PC-3 (cell line): ENCODE measurements around the gene SDK1. TPM values are rescaled to one million over a fixed set of nuclear protein-coding genes. Genes with fewer than 3 reads are reported as not detected.
A peak's percentile ranks its signal among the peaks of the same experiment; 100 is the strongest.

Source experiments
- ATAC-seq: fragments of 200-7000 bp; cut with Tn5 transposase; 2 replicates; pipeline ENCODE4 v1.9.1; 2020; ENCODE audit warnings: mild to moderate bottlenecking, moderate library complexity
- BruUV-seq: library from RNA; stranded (reverse); fragments of 400-500 nt; replicated peaks from 2 replicates; lab custom pipeline; 2021; lab: Mats Ljungman, UMichigan
- CTCF ChIA-PET: fragments of 300-600 bp; sonication (Branson Sonifier 250); formaldehyde crosslinking; loops from one replicate; lab custom pipeline; 2022; ENCODE audit warnings: antibody characterized with exemption; lab: Charles Lee
- POLR2A ChIA-PET: fragments of 300-600 bp; sonication (Branson Sonifier 250); formaldehyde crosslinking; loops from one replicate; lab custom pipeline; 2022; ENCODE audit warnings: antibody characterized with exemption; ENCODE audit not compliant: unreplicated experiment; lab: Charles Lee
- DNase-seq: peaks from one replicate; pipeline ENCODE4 v3.0.0-alpha.2; 2015
- H2AFZ ChIP-seq: fragments of 300-600 bp; sonication (generic); 2 replicates; pipeline ENCODE4 v1.6.0; 2016; ENCODE audit warnings: antibody characterized with exemption, low read length
- H3F3A ChIP-seq: fragments of 300-600 bp; sonication (generic); one replicate; pipeline ENCODE4 v1.6.0; 2017; ENCODE audit warnings: antibody characterized with exemption, low read length, control low read depth, mild to moderate bottlenecking; ENCODE audit not compliant: unreplicated experiment
- H3K27ac ChIP-seq: fragments of 300-600 bp; sonication (generic); 2 replicates; pipeline ENCODE4 v1.5.1; 2016; ENCODE audit warnings: mild to moderate bottlenecking, low read length
- H3K27me3 ChIP-seq: fragments of 300-600 bp; sonication (generic); 2 replicates; pipeline ENCODE4 v1.6.1; 2016; ENCODE audit warnings: low read length, mixed read lengths
- H3K36me3 ChIP-seq: fragments of 300-600 bp; sonication (generic); 2 replicates; pipeline ENCODE4 v1.6.1; 2016; ENCODE audit warnings: low read depth, mixed run types, low read length, mixed read lengths
- H3K4me1 ChIP-seq: fragments of 300-600 bp; sonication (generic); 2 replicates; pipeline ENCODE4 v1.5.1; 2016; ENCODE audit warnings: low read length; ENCODE audit not compliant: insufficient read depth
- H3K4me2 ChIP-seq: fragments of 300-600 bp; sonication (generic); 2 replicates; pipeline ENCODE4 v1.6.0; 2016; ENCODE audit warnings: low read length
- H3K4me3 ChIP-seq: fragments of 300-600 bp; sonication (generic); 2 replicates; pipeline ENCODE4 v1.5.1; 2016; ENCODE audit warnings: mild to moderate bottlenecking, low read length, mixed read lengths
- H3K79me2 ChIP-seq: fragments of 300-600 bp; sonication (generic); 2 replicates; pipeline ENCODE4 v1.6.1; 2017; ENCODE audit warnings: low read length, mixed read lengths
- H3K9ac ChIP-seq: fragments of 300-600 bp; sonication (generic); 2 replicates; pipeline ENCODE4 v1.6.0; 2016; ENCODE audit warnings: mild to moderate bottlenecking, low read length
- H3K9me2 ChIP-seq: fragments of 300-600 bp; sonication (generic); replicated peaks from 2 replicates; pipeline ENCODE4 v1.6.1; 2016; ENCODE audit warnings: mixed run types, low read length, mixed read lengths
- H3K9me3 ChIP-seq: fragments of 300-600 bp; sonication (generic); 2 replicates; pipeline ENCODE4 v1.6.1; 2016; ENCODE audit warnings: low read length, mixed read lengths
- H4K20me1 ChIP-seq: fragments of 300-600 bp; sonication (generic); 2 replicates; pipeline ENCODE4 v1.6.1; 2016; ENCODE audit warnings: low read length, mixed read lengths
- EZH2 ChIP-seq: fragments of 300-600 bp; sonication (generic); IDR thresholded peaks from one replicate; pipeline ENCODE4 v1.6.1; 2017; ENCODE audit warnings: antibody characterized with exemption, mild to moderate bottlenecking, low read length; ENCODE audit not compliant: unreplicated experiment
- EZH2phosphoT487 ChIP-seq: fragments of 300-600 bp; sonication (generic); IDR thresholded peaks from 2 replicates; pipeline ENCODE4 v1.6.1; 2018; ENCODE audit warnings: mild to moderate bottlenecking, antibody characterized with exemption, low read length, borderline replicate concordance
- intact Hi-C: fragments of 100-400 bp; cut with micrococcal nuclease; formaldehyde crosslinking; loops from 2 replicates; pipeline ENCODE4 v1.9.0; 2023
- total RNA-seq: library from RNA; depleted of rRNA; stranded (reverse); fragments of >200 nt; gene quantifications from 2 replicates; pipeline ENCODE4 v1.2.3, GENCODE V29; 2014
- TF ChIP-seq, protein P1 (sequence below): fragments of 300-600 bp; sonication (generic); conservative IDR thresholded peaks from 2 replicates; pipeline ENCODE4 v1.5.1; 2017; ENCODE audit warnings: antibody characterized with exemption, low read depth, mild to moderate bottlenecking, low read length

Gene SDK1
- total RNA-seq, 1 experiment from 2014 or later, result 2.8 TPM

DNA sequence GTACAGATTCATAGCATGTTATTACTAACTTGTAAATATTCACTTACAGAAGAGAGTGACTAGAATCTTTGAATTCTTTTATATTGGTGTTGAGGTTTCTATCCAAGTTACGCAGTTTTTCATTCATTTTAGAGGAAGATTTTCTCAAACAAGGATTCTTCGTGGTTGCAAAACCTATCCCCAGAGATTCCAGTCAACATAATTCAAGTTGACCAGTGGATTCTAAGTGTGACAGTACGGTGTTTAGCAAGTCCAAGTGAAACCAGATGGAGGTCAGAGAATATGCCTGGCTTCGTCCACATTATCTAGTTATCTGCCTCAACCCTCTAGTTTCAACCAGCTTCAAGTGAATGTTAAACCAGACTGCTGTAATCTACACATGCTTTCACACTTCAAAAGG lies 131.9 kb downstream of the SDK1 start:
- peaks cover 17% of the 10 kb centered on the region for H3K4me1 ChIP-seq
- H3K27ac ChIP-seq, result no peak overlapping the region
- no peak overlapping the region for H3K4me3 ChIP-seq
- H3K9me3 ChIP-seq, result no peaks in the 10 kb centered on the region
- no peak overlapping the region for H2AFZ ChIP-seq
- H3K9me2 ChIP-seq, result no peaks in the 10 kb centered on the region
- DNase-seq (no peak), ATAC-seq (no peak)
- TF ChIP-seq EZH2 (no peak), EZH2phosphoT487 (no peak)
- TF ChIP-seq, protein P1, sequence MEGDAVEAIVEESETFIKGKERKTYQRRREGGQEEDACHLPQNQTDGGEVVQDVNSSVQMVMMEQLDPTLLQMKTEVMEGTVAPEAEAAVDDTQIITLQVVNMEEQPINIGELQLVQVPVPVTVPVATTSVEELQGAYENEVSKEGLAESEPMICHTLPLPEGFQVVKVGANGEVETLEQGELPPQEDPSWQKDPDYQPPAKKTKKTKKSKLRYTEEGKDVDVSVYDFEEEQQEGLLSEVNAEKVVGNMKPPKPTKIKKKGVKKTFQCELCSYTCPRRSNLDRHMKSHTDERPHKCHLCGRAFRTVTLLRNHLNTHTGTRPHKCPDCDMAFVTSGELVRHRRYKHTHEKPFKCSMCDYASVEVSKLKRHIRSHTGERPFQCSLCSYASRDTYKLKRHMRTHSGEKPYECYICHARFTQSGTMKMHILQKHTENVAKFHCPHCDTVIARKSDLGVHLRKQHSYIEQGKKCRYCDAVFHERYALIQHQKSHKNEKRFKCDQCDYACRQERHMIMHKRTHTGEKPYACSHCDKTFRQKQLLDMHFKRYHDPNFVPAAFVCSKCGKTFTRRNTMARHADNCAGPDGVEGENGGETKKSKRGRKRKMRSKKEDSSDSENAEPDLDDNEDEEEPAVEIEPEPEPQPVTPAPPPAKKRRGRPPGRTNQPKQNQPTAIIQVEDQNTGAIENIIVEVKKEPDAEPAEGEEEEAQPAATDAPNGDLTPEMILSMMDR, result no peak
- no peak overlapping the region for H3K4me2 ChIP-seq
- ChIA-PET CTCF (no interaction called here), POLR2A (no interaction called here)
- no peaks in the 10 kb centered on the region for H3K36me3 ChIP-seq
- intact Hi-C loops, result no loop called here
- H3K27me3 ChIP-seq, result no peaks in the 10 kb centered on the region
- no TSS peak for BruUV-seq
- no peaks in the 10 kb centered on the region for H3F3A ChIP-seq
- H3K9ac ChIP-seq, result no peak overlapping the region
- no peaks in the 10 kb centered on the region for H3K79me2 ChIP-seq
- no peaks in the 10 kb centered on the region for H4K20me1 ChIP-seq

DNA sequence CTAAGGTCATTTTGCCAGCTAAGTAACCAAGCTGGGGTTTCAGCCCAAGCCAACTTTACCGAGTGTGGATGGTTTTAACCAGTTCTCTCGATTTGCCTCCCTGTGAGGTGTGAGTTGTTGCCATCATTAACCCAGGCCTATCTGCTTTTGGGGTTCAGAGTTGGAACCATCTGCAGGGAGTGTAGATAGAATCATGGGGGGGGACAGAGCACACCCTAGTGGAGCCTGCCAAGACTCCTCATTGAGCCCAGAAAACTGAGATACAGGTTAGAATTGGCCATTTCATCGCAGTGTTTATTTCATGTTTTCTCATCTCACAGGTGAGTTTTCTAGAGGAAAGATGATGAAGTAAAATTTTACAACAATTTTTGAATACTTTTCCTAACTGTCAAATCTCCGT lies 133.6 kb downstream of the SDK1 start:
- peaks cover 29% of the 10 kb centered on the region for H3K4me1 ChIP-seq
- no peak overlapping the region for H3K4me3 ChIP-seq
- no TSS peak for BruUV-seq
- no peaks in the 10 kb centered on the region for H3K27me3 ChIP-seq
- ATAC-seq (no peak), DNase-seq (no peak)
- no peaks in the 10 kb centered on the region for H4K20me1 ChIP-seq
- CTCF ChIA-PET, result no interaction called here
- no peaks in the 10 kb centered on the region for H3K9me3 ChIP-seq
- H3K79me2 ChIP-seq, result no peaks in the 10 kb centered on the region
- H3F3A ChIP-seq, result no peaks in the 10 kb centered on the region
- no peaks in the 10 kb centered on the region for H3K36me3 ChIP-seq
- no peak overlapping the region for H3K27ac ChIP-seq
- H3K9ac ChIP-seq, result no peak overlapping the region
- H3K4me2 ChIP-seq, result no peak overlapping the region
- POLR2A ChIA-PET, result no interaction called here
- H3K9me2 ChIP-seq, result no peaks in the 10 kb centered on the region
- H2AFZ ChIP-seq, result no peak overlapping the region
- TF ChIP-seq EZH2, result no peak
- TF ChIP-seq, protein P1, result no peak
- no peak for TF ChIP-seq EZH2phosphoT487
- intact Hi-C loops, result loop anchor here (5.0 kb wide), 1 partner anchor 132 kb away; the partner anchor contains the start of gene SDK1

DNA sequence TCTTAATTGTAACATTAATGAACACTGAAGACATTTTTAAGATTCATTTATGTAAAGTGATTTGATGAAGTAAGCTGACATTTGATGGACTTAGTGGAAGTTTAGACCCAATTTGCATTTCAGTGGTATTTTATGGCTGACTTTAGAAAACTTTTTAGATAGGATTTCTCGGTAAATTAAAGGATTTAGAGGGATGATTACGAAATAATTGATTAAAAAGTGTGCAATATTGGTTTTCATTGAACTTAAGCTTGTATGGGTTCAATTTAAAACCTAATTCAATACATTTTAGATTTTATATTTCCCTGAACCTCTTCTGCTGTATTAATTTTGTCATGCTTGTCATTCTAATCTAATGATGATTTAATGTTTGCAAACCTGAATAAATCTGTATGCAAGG lies 135.1 kb downstream of the SDK1 start:
- DNase-seq (no peak), ATAC-seq (no peak)
- no peaks in the 10 kb centered on the region for H3K9me3 ChIP-seq
- ChIA-PET POLR2A (no interaction called here), CTCF (interaction anchor here (0.6 to 0.9 kb wide), 2 partner anchors 36 to 127 kb away, joined by 3 to 5 read pairs; no protein-coding TSS in a partner anchor)
- H3K9ac ChIP-seq, result no peak overlapping the region
- peak overlapping the region; percentile 72 for H3K4me2 ChIP-seq
- peak overlapping the region; percentile 5; the same call in 1 of the 2 replicates for H3K27ac ChIP-seq
- H3K36me3 ChIP-seq, result no peaks in the 10 kb centered on the region
- H3K4me3 ChIP-seq, result no peak overlapping the region
- BruUV-seq, result TSS peak; percentile 64
- H3F3A ChIP-seq, result no peaks in the 10 kb centered on the region
- H3K4me1 ChIP-seq, result peaks cover 34% of the 10 kb centered on the region
- TF ChIP-seq EZH2phosphoT487, result no peak
- TF ChIP-seq EZH2, result no peak
- TF ChIP-seq, protein P1, result no peak
- no peaks in the 10 kb centered on the region for H4K20me1 ChIP-seq
- H2AFZ ChIP-seq, result no peak overlapping the region
- intact Hi-C loops, result loop anchor here (5.0 kb wide), 1 partner anchor 134 kb away; the partner anchor contains the start of gene SDK1
- H3K27me3 ChIP-seq, result no peaks in the 10 kb centered on the region
- no peaks in the 10 kb centered on the region for H3K79me2 ChIP-seq
- no peaks in the 10 kb centered on the region for H3K9me2 ChIP-seq
